ENCODE results near the gene CALCOCO2. TPM values are rescaled to one million over a fixed set of nuclear protein-coding genes. Genes with fewer than 3 reads are reported as not detected.

Gene CALCOCO2
- total and polyA plus RNA-seq, 2 of the 13 experiments (the other 11 are each of a cell fraction or from before 2014, with no cell fraction given), result 72.9 to 111 TPM

DNA sequence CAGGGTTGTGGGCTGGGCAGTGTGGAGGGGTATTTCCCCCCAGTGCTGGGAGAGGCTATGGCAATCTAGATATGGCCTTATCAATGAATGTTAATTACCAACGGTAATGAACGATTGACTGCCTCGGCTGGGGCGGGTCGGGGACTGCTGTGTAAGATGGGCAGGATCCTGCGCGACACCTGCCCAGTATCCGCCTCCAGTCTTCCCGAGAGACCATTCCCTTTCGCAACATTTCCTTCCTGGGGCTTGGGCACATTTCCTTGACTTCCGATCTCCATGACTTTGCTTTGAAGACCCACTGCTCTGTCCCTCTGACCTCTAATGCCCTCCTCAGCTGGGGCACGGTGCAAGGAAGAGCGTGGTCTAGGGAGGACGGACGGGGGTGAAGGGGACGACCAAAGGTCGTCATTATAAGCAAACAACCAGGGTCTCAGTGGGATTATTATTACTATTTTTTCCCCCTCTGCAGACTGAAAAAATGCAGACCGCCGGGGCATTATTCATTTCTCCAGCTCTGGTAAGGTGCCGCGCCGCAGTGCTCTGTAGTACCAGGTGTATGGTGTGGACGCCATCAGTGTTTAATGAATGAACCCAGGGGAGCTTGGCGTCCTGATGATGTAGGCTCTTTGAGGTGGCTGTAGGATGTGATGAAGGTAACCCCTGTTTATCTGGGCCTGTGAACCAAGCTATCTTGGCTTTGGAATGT, 62.3 kb downstream of the CALCOCO2 start (continued):
- TF ChIP-seq TARDBP (CRISPR knock-in tag; IDR thresholded peaks at IDR 0.05) (no peak), SOX6 (IDR thresholded peaks at IDR 0.05) (no peak), SOX6 (CRISPR knock-in tag; IDR thresholded peaks at IDR 0.05) (peak; percentile 70; the same call in 1 of the 2 replicates), ZBTB2 (CRISPR knock-in tag; IDR thresholded peaks at IDR 0.05; ENCODE audit: low read depth) (no peak), CEBPG (CRISPR knock-in tag; IDR thresholded peaks at IDR 0.05) (peak; percentile 58; the same call in 1 of the 2 replicates), ELK4 (CRISPR knock-in tag; IDR thresholded peaks at IDR 0.05; ENCODE audit: borderline replicate concordance) (0 out of 2 replicates have a peak, but pooled peaks have one; percentile 45), ZNF552 (CRISPR knock-in tag; IDR thresholded peaks at IDR 0.05; ENCODE audit: borderline replicate concordance) (0 out of 2 replicates have a peak, but pooled peaks have one; percentile 52), ZZZ3 (CRISPR knock-in tag; IDR thresholded peaks at IDR 0.05; ENCODE audit: borderline replicate concordance) (no peak), ZNF230 (CRISPR knock-in tag; IDR thresholded peaks at IDR 0.05) (0 out of 2 replicates have a peak, but pooled peaks have one; percentile 54), ZNF362 (CRISPR knock-in tag; IDR thresholded peaks at IDR 0.05; ENCODE audit: borderline replicate concordance) (no peak; the same call in 1 of the 2 replicates), JUN (CRISPR knock-in tag; IDR thresholded peaks at IDR 0.05) (no peak), SRSF1 (optimal IDR thresholded peaks at IDR 0.05; ENCODE audit: low read depth, low read length) (peak; percentile 71)
- TF ChIP-seq, protein P1, sequence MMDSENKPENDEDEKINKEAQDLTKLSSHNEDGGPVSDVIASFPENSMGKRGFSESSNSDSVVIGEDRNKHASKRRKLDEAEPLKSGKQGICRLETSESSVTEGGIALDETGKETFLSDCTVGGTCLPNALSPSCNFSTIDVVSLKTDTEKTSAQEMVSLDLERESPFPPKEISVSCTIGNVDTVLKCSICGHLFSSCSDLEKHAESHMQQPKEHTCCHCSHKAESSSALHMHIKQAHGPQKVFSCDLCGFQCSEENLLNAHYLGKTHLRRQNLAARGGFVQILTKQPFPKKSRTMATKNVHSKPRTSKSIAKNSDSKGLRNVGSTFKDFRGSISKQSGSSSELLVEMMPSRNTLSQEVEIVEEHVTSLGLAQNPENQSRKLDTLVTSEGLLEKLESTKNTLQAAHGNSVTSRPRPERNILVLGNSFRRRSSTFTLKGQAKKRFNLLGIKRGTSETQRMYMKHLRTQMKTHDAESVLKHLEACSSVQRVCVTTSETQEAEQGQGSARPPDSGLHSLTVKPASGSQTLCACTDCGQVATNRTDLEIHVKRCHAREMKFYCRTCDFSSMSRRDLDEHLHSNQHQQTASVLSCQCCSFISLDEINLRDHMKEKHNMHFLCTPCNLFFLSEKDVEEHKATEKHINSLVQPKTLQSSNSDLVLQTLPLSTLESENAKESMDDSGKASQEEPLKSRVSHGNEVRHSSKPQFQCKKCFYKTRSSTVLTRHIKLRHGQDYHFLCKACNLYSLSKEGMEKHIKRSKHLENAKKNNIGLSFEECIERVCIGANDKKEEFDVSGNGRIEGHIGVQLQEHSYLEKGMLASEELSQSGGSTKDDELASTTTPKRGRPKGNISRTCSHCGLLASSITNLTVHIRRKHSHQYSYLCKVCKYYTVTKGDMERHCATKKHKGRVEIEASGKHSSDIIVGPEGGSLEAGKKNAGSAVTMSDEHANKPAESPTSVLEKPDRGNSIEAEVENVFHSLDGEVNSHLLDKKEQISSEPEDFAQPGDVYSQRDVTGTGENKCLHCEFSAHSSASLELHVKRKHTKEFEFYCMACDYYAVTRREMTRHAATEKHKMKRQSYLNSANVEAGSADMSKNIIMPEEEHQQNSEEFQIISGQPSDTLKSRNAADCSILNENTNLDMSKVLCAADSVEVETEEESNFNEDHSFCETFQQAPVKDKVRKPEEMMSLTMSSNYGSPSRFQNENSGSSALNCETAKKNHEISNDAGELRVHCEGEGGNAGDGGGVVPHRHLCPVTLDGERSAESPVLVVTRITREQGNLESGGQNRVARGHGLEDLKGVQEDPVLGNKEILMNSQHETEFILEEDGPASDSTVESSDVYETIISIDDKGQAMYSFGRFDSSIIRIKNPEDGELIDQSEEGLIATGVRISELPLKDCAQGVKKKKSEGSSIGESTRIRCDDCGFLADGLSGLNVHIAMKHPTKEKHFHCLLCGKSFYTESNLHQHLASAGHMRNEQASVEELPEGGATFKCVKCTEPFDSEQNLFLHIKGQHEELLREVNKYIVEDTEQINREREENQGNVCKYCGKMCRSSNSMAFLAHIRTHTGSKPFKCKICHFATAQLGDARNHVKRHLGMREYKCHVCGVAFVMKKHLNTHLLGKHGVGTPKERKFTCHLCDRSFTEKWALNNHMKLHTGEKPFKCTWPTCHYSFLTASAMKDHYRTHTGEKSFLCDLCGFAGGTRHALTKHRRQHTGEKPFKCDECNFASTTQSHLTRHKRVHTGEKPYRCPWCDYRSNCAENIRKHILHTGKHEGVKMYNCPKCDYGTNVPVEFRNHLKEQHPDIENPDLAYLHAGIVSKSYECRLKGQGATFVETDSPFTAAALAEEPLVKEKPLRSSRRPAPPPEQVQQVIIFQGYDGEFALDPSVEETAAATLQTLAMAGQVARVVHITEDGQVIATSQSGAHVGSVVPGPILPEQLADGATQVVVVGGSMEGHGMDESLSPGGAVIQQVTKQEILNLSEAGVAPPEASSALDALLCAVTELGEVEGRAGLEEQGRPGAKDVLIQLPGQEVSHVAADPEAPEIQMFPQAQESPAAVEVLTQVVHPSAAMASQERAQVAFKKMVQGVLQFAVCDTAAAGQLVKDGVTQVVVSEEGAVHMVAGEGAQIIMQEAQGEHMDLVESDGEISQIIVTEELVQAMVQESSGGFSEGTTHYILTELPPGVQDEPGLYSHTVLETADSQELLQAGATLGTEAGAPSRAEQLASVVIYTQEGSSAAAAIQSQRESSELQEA (CRISPR knock-in tag; IDR thresholded peaks at IDR 0.05; ENCODE audit: not compliant biosample characterization), result peak; percentile 63
- TF ChIP-seq, protein P2, sequence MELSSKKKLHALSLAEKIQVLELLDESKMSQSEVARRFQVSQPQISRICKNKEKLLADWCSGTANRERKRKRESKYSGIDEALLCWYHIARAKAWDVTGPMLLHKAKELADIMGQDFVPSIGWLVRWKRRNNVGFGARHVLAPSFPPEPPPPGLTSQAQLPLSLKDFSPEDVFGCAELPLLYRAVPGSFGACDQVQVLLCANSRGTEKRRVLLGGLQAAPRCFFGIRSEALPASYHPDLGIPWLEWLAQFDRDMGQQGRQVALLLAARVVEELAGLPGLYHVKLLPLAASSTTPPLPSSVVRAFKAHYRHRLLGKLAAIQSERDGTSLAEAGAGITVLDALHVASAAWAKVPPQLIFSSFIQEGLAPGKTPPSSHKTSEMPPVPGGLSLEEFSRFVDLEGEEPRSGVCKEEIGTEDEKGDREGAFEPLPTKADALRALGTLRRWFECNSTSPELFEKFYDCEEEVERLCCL (CRISPR knock-in tag; IDR thresholded peaks at IDR 0.05; ENCODE audit: borderline replicate concordance), result 0 out of 2 replicates have a peak, but pooled peaks have one; percentile 48
